ENCODE data around the gene SREK1. TPM values are rescaled to one million over a fixed set of nuclear protein-coding genes. Genes with fewer than 3 reads are reported as not detected.
A peak's percentile ranks its signal among the peaks of the same experiment; 100 is the strongest.

The SREK1 gene
- total RNA-seq, 1 donor from 2014 or later: 46.4 TPM

- DNase-seq (ENCODE audit: low read depth in 2 of 2): no peak
Measured at GRCh38 chr5:66164044-66164790, 20.1 kb downstream of the SREK1 start.

DNA sequence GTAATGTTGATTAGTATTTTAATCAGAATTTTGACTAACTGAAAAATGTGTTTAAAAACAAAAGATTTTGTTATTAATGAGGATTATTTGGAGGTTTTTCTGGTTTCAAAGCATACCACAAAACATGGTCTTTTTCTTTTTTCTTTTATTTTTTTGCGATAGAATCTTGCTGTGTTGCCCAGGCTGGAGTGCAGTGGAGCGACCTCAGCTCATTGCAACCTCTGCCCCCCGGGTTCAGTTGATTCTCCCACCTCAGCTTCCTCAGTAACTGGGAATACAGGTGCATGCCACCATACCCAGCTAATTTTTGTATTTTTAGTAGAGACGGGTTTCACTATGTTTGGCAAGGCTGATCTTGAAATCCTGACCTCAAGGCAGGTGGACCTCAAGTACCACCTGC, 24.1 kb downstream of the SREK1 start:
- DNase-seq (ENCODE audit: low read depth in 2 of 2): no peak

DNA sequence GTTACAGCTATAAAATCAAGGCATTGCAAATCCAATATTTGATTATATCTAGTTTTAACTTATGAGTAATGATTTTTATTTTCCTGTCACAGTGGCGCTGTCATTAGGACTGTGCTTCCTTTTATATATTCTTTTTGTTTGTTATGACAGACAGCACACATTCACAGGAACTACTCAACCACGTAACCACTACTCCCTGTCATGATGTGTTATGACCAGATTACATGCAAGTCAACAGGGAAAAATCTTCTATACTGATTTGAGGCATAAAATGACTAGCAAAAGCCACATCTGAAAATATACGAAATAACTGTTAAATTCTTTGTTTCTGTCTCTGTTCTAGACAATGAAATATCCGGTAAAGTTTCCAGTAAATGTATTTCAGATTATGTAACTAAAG, 25.4 kb downstream of the SREK1 start:
- peak; percentile 36 to 63 for DNase-seq (ENCODE audit: low read depth in 2 of 2)

DNA sequence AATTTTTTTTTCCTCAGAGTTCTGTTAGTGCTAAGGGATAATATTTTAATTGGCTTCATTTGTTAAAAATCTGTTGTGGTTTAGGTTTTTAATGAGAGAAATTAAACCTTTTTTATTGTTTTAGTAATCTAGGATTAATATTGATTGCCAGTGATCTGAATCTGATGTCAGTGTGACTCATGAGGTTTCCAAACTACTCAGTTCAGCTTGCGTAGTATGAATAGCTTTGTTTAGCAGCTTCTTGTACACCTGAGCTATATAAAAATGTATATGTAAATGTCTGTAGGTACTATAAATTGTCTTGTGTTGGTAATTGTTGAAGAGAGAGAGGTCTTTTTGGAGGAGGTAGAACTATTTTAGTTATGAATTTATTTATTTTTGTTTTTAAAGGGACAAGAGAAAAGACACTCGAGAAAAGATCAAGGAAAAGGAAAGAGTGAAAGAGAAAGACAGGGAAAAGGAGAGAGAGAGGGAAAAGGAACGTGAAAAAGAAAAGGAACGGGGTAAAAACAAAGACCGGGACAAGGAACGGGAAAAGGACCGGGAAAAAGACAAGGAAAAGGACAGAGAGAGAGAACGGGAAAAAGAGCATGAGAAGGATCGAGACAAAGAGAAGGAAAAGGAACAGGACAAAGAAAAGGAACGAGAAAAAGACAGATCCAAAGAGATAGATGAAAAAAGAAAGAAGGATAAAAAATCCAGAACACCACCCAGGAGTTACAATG, 26.3 kb downstream of the SREK1 start:
- DNase-seq (ENCODE audit: low read depth in 2 of 2): no peak

- DNase-seq (ENCODE audit: low read depth in 2 of 2): peak; percentile 65 to 68
Measured at GRCh38 chr5:66171349-66172344, 27.5 kb downstream of the SREK1 start.

DNA sequence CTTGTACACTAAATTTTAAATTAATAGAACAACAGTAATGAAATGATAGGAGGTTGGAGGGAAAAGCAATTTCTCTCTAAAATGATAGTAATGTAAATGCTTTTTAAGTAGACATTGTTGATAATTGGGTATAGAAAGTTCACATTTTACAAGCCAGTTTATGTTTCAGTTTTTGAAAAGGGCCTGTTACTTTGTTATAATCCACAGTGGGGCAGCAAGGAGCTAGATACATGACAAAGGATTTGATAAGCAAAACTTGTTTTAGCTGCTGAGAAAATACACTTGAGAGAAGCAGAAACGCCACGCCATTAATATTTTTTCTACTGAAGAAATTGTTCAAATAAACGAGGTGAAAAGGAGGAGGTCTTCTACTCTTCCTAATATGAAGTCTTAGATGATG, 30.2 kb downstream of the SREK1 start:
- peak; percentile 45 to 46 for DNase-seq (ENCODE audit: low read depth in 2 of 2)

DNA sequence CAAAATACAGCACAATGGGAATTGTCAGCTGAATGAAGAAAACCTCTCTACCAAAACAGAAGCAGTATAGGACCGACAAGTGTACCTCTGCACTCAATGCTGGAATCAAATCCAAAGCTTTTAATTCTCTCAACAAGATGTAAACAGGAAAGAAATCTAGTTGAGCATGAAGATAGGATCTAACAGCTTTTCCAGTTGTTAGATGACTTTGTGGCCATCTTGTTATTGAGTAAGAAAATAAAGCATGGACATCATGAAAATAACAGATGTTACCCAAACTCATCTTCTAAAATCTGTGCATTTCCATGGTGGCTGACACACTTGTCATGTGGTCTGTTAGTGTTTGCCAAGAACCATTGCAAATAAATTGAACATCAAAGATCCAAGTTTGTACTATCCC, 34.7 kb downstream of the SREK1 start:
- DNase-seq (ENCODE audit: low read depth in 2 of 2): no peak

GRCh38 chr5:66179297-66180051, 35.4 kb downstream of the SREK1 start:
- DNase-seq (ENCODE audit: low read depth in 2 of 2): no peak

- no peak for DNase-seq (ENCODE audit: low read depth in 2 of 2)
Measured at GRCh38 chr5:66180282-66181155, 36.4 kb downstream of the SREK1 start.

DNA sequence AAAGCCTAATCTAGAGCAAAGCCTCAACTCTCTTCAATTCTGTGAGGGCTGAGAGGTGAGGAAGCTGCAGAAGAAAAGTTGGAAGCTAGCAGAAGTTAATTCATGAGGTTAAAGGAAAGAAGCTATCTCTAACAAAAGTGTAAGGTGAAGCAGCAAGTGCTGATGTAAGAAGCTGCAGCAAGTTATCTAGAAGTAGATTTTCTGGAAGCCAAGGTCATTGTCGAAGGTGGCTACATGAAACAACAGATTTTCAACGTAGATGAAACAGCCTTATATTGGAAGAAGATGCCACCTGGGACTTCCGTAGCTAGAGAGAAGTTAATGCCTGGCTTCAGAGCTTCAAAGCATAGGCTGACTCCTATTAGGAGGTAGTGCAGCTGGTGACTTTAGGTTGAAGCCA, 42.0 kb downstream of the SREK1 start:
- DNase-seq (ENCODE audit: low read depth in 2 of 2): no peak

DNA sequence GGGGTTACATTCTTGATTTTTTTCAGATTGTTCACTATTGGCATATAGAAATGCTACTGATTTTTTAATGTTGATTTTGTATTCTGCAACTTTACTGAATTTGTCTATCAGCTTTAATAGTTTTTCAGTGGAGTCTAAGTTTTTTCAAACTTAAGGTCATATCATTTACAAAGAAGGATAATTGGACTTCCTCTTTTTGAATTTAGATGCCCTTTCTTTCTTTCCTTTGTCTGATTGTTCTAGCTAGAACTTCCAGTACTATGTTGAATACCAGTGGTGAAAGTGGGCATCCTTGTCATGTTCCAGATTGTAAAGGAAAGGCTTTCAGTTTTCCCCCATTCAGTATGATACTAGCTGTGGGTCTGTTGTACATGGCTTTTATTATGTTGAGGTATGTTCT, 49.3 kb downstream of the SREK1 start:
- no peak for DNase-seq (ENCODE audit: low read depth in 2 of 2)

GRCh38 chr5:66197764-66198405, 53.8 kb downstream of the SREK1 start:
- DNase-seq (ENCODE audit: low read depth in 2 of 2): no peak

DNA sequence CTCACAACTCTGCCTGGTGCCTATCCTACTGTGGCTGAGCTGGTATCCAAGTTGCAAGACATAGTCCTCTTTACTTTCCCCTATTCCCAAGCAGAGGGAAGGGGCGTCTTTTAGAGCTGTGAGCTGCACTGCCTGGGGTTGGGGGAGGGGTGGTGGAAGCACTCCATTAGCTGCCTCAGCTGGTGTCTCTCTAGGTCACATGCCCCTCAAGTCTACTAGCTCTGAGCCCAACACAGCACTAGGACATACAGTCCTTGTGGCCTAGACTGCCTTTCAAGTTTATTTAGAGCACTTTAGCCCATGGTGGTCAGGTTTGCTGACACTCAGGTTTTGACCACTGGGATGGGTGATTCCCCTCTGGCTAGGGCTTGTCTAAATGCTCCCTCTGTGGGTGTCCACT, 54.7 kb downstream of the SREK1 start:
- DNase-seq (ENCODE audit: low read depth in 2 of 2): no peak

- DNase-seq (ENCODE audit: low read depth in 2 of 2): no peak
Measured at GRCh38 chr5:66203531-66203930, 59.4 kb downstream of the SREK1 start.

DNA sequence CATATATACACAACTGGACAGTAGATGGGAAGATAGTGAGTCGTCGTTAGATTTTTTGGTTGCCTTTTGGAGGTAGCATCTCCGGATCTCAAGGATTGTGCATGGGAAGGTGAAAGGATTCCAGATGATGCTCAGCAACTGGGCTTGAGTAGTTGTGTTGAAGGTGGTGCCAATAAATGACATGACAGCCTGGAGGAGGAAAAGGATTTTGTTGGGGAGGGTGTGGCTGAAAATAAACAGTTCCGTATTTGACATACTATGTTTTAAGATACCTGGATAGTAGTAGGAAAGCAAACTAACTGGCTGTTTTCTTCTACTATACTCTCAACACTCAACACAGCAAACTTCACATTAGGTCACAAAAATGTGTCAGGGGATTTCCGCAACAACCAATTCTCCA, 62.4 kb downstream of the SREK1 start:
- no peak for DNase-seq (ENCODE audit: low read depth in 2 of 2)

- no peak for DNase-seq (ENCODE audit: low read depth in 2 of 2)
Measured at GRCh38 chr5:66207800-66208561, 63.9 kb downstream of the SREK1 start.

GRCh38 chr5:66209350-66209749, 65.2 kb downstream of the SREK1 start:
- no peak for DNase-seq (ENCODE audit: low read depth in 2 of 2)

DNA sequence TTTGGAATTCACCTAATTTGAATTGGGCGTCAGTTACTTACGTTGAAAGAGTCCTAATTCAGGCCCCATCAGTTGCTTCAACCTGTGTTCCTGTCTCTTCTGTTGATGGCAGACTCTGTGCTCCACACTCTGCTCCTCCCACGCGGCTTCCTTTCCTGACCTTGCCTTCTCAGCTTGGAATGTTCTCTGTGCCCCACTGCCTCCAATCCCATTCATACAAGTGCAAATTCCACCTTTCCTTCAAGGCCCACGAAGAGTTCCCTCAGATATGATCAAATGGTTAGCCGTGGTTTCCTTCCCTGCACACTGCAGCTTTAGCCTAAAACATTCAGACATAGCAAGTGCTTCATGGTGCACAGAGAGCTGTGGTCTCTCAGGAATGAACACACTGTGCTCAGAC, 65.7 kb downstream of the SREK1 start:
- DNase-seq (ENCODE audit: low read depth in 2 of 2): no peak

GRCh38 chr5:66213533-66213932, 69.4 kb downstream of the SREK1 start:
- no peak for DNase-seq (ENCODE audit: low read depth in 2 of 2)

All from lung microvascular endothelial cell (primary cell).